Activated CD8-positive, alpha-beta T cell treated with anti-CD3 and anti-CD28 coated beads for 36 hours (primary cell): ENCODE results near the gene ZNF93. TPM values are rescaled to one million over a fixed set of nuclear protein-coding genes. Genes with fewer than 3 reads are reported as not detected.
"Not testable (repeated sequence)": the region's sequence is repeated elsewhere in the genome, so short reads cannot be mapped to it uniquely, and the experiment has no call there.

Experiments
- ATAC-seq: fragments of 200-7000 bp; cut with Tn5 transposase; one replicate; pipeline ENCODE4 v1.10.0; 2021; ENCODE audit warnings: mild to moderate bottlenecking, moderate library complexity
- CTCF ChIA-PET: fragments of 350-600 bp; sonication (Branson Sonifier 250); formaldehyde crosslinking; loops from one replicate; lab custom pipeline; 2021; ENCODE audit warnings: antibody characterized with exemption; lab: Charles Lee
- POLR2A ChIA-PET: fragments of 350-600 bp; sonication (Branson Sonifier 250); formaldehyde crosslinking; loops from one replicate; lab custom pipeline; 2021; ENCODE audit warnings: antibody characterized with exemption; lab: Charles Lee
- DNase-seq: peaks from one replicate; pipeline ENCODE4 v3.0.0-alpha.2; 2020
- H3K27ac Mint-ChIP-seq: one replicate; pipeline ENCODE4 v1.8.0; 2021; ENCODE audit warnings: mild to moderate bottlenecking, mixed read lengths
- H3K27me3 Mint-ChIP-seq: one replicate; pipeline ENCODE4 v1.8.0; 2021; ENCODE audit warnings: mixed read lengths
- H3K36me3 Mint-ChIP-seq: one replicate; pipeline ENCODE4 v1.8.0; 2021; ENCODE audit warnings: low read depth, mixed read lengths
- H3K4me1 Mint-ChIP-seq: one replicate; pipeline ENCODE4 v1.8.0; 2021; ENCODE audit warnings: low read depth, mixed read lengths
- H3K4me3 Mint-ChIP-seq: one replicate; pipeline ENCODE4 v1.8.0; 2021; ENCODE audit warnings: mild to moderate bottlenecking, moderate library complexity, mixed read lengths
- H3K9me3 Mint-ChIP-seq: one replicate; pipeline ENCODE4 v1.8.0; 2021; ENCODE audit warnings: mixed read lengths
- intact Hi-C: fragments of 100-400 bp; cut with micrococcal nuclease; formaldehyde crosslinking; loops from one replicate; pipeline ENCODE4 v1.10.0; 2022
- total RNA-seq, 2 experiments: library from RNA; stranded (reverse); gene quantifications; one replicate each; pipeline ENCODE4 v1.2.3, GENCODE V29; 2021
- TF ChIP-seq, protein P1 (sequence below): fragments of 200-600 bp; IDR thresholded peaks from one replicate; pipeline ENCODE4 v1.8.0; 2022; ENCODE audit warnings: antibody characterized with exemption, mild to moderate bottlenecking

ZNF93 gene
- total RNA-seq, 2 experiments from 2014 or later: 17.2 to 17.8 TPM

- H3K4me1 Mint-ChIP-seq: peaks cover 24% of the 10 kb centered on the region
- no peaks in the 10 kb centered on the region for H3K27me3 Mint-ChIP-seq
- ChIA-PET CTCF (interaction anchor here (1.0 to 2.0 kb wide), 5 partner anchors 35 to 187 kb away, joined by 3 to 5 read pairs (median 5); partner anchors contain the start of genes ZNF506 and ZNF93), POLR2A (interaction anchor here (0.7 to 4.2 kb wide), 22 partner anchors 9 to 301 kb away, joined by 3 to 45 read pairs (median 4); partner anchors contain the start of genes ATP13A1, ZNF486, ZNF506 and ZNF93)
- TF ChIP-seq, protein P1, sequence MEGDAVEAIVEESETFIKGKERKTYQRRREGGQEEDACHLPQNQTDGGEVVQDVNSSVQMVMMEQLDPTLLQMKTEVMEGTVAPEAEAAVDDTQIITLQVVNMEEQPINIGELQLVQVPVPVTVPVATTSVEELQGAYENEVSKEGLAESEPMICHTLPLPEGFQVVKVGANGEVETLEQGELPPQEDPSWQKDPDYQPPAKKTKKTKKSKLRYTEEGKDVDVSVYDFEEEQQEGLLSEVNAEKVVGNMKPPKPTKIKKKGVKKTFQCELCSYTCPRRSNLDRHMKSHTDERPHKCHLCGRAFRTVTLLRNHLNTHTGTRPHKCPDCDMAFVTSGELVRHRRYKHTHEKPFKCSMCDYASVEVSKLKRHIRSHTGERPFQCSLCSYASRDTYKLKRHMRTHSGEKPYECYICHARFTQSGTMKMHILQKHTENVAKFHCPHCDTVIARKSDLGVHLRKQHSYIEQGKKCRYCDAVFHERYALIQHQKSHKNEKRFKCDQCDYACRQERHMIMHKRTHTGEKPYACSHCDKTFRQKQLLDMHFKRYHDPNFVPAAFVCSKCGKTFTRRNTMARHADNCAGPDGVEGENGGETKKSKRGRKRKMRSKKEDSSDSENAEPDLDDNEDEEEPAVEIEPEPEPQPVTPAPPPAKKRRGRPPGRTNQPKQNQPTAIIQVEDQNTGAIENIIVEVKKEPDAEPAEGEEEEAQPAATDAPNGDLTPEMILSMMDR: no peak
- intact Hi-C loops: no loop called here
- peak within 1 kb of the TSS; percentile 98 for H3K4me3 Mint-ChIP-seq
- peak within 1 kb of the TSS; percentile 98 for H3K27ac Mint-ChIP-seq
- DNase-seq (peak; percentile 99), ATAC-seq (peak; percentile 93)
- H3K36me3 Mint-ChIP-seq: peaks cover 18% of the 10 kb centered on the region
- no peaks in the 10 kb centered on the region for H3K9me3 Mint-ChIP-seq
Measured at GRCh38 chr19:19865750-19866610, 34.8 kb upstream of the ZNF93 start, which contains the start of gene ZNF253. ZNF253 (plus strand) TSS chr19:19865882; CDS start chr19:19865997, 115 bp downstream.

DNA sequence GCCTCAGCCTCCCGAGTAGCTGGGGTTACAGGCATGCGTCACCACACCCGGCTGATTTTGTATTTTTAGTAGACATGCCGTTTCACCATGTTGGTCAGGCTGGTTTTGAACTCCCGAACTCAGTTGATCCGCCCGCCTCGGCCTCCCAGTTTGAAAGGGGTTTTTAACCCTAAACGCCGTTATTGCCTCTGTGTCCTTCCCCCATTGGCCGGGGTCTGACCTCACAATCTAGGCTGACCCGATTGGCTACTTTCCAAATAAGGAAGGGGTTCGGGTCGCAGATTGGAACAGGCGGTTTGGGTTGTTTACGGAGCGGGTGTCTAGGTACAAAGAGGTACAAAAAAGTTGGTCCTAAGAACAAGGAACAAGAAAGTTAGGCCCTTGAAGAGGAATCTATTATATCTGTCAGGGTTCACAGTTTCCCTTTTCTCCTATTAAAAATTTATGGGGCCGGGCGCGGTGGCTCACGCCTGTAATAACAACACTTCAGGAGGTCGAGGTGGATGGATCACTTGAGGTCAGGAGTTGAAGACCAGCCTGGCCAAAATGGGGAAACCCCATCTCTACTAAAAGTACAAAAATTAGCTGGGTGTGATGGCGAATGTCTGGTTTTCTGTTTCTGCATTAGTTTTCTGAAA is 34.0 kb upstream of the ZNF93 start:
- Mint-ChIP-seq H3K36me3 (peaks cover 23% of the 10 kb centered on the region), H3K4me3 (peak overlapping the region; percentile 98), H3K27ac (peak overlapping the region; percentile 98), H3K9me3 (no peaks in the 10 kb centered on the region), H3K27me3 (no peaks in the 10 kb centered on the region), H3K4me1 (peaks cover 30% of the 10 kb centered on the region)
- ATAC-seq (peak; percentile 20), DNase-seq (peak; percentile 78)
- TF ChIP-seq, protein P1: no peak
- ChIA-PET CTCF (interaction anchor here (1.0 to 2.0 kb wide), 4 partner anchors 46 to 335 kb away, joined by 3 to 5 read pairs (median 4); partner anchors contain the start of gene ZNF506), POLR2A (interaction anchor here (0.7 to 4.2 kb wide), 9 partner anchors 10 to 277 kb away, joined by 3 to 45 read pairs (median 5); partner anchors contain the start of genes ZNF506 and ZNF93)
- intact Hi-C loops: no loop called here

GRCh38 chr19:19870086-19870485 is 30.7 kb upstream of the ZNF93 start:
- intact Hi-C loops, H3K27me3 Mint-ChIP-seq, DNase-seq, ATAC-seq, H3K9me3 Mint-ChIP-seq, H3K27ac Mint-ChIP-seq, H3K4me3 Mint-ChIP-seq: not testable (repeated sequence)
- peaks cover 49% of the 10 kb centered on the region for H3K4me1 Mint-ChIP-seq
- H3K36me3 Mint-ChIP-seq: peaks cover 41% of the 10 kb centered on the region
- ChIA-PET CTCF (interaction anchor here (1.3 kb wide), 1 partner anchor 31 kb away, joined by 3 read pairs; no protein-coding TSS in a partner anchor), POLR2A (interaction anchor here (0.7 kb wide), 1 partner anchor 49 kb away, joined by 3 read pairs; the partner anchor contains the start of gene ZNF506)

DNA sequence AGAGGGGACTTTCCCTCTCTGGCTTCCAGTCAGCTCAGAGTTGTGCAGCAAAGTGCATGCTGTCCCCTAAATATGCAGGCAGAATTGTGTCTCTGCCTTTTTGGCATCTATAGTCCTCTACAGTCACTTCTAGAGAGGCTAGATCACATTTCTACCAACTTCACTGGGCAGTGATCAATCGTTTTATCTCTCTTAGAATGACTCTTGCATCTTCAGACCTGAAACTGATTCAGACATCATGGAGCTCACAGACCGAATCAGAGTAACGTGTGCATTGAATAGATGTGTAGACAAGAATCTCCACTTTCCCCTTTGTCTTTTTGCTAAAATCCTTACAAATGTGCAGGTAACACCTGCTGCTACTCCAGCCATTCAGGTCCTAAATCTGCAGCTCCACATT is 28.8 kb upstream of the ZNF93 start:
- DNase-seq (peak; percentile 4), ATAC-seq (peak; percentile 74)
- Mint-ChIP-seq H3K27me3 (no peaks in the 10 kb centered on the region), H3K4me1 (peaks cover 59% of the 10 kb centered on the region), H3K36me3 (peaks cover 42% of the 10 kb centered on the region), H3K27ac (peak overlapping the region; percentile 7), H3K9me3 (no peaks in the 10 kb centered on the region), H3K4me3 (no peak overlapping the region)
- ChIA-PET POLR2A (interaction anchor here (0.6 to 1.3 kb wide), 3 partner anchors 12 to 68 kb away, joined by 3 to 5 read pairs (median 4); no protein-coding TSS in a partner anchor), CTCF (interaction anchor here (1.1 to 1.6 kb wide), 4 partner anchors 11 to 82 kb away, joined by 3 to 4 read pairs (median 3); no protein-coding TSS in a partner anchor)
- TF ChIP-seq, protein P1: no peak
- intact Hi-C loops: no loop called here

- ChIA-PET POLR2A (interaction anchor here (1.3 kb wide), 1 partner anchor 204 kb away, joined by 3 read pairs; no protein-coding TSS in a partner anchor), CTCF (no interaction called here)
- ATAC-seq (peak; percentile 70), DNase-seq (no peak)
- Mint-ChIP-seq H3K27ac (no peak overlapping the region), H3K27me3 (no peaks in the 10 kb centered on the region), H3K4me3 (no peak overlapping the region), H3K4me1 (peaks cover 50% of the 10 kb centered on the region), H3K36me3 (peaks cover 39% of the 10 kb centered on the region), H3K9me3 (no peaks in the 10 kb centered on the region)
- intact Hi-C loops: no loop called here
- TF ChIP-seq, protein P1: no peak
Measured at GRCh38 chr19:19873381-19873780, 27.4 kb upstream of the ZNF93 start.
